ENCODE results near the gene OSCAR.

Gene OSCAR

DNA sequence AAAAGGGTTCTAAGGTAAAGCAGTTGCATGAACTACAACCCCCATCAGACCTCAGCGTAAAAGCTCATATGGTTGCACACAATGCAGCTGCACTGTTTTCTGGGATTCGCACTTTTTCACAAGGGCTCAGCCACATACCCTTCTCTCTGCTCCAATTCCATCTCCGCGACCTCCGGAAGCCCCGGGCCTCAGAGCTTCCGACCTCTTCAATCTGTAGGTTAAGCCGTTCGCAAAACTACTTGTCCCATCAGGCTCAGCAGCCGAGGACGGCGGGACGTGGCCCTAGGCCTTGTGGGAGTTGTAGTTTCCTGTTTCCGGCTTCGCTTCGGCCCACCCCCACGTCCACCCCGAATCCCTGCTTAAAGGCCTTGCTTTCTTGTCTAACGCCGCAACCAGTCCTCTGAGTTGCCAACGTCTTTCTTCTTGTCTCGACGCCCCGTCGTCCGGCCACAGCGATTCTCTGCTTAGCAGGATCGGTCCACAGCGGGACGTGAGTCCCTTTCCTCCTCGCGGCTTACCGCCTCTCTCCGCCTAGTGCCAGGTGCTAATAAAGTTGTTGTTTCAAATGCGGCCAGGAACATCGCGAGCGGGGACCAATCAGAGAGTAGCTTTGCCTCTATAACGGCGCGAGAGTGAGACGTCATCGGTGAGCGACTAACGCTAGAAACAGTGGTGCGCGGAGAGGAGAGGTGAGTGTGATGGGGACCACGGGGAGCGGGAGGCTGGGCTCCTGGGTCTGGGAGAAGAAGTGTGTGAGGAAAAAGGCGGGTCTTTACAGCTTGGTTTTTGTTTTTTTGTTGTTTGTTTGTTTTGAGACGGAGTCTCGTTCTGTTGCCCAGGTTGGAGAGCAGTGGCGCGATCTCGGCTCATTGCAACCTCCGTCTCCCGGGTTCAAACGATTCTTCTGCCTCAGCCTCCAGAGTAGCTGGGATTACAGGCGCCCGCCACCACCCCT lies 14.8 kb upstream of the OSCAR start, which contains the start of the genes PRPF31 and TFPT:
Gene PRPF31 (plus strand): TSS at position 646 of the 955 bp plus-strand sequence. CDS start 2,525 bp downstream, outside the sequence.
Gene TFPT (minus strand): TSS at position 549 of the 955 bp plus-strand sequence. CDS start 388 bp downstream, at position 161.
- peak; percentile 99 for DNase-seq
- peaks cover 30% of the 10 kb centered on the region for H3K36me3 ChIP-seq (replicated peaks)
- in situ Hi-C loops (cut with HindIII; ENCODE audit: low pct_ligation_motif_present, low sequenced_read_pairs), result no loop called here
- peak within 1 kb of the TSS; percentile 90 for H3K4me3 ChIP-seq (ENCODE audit: low read depth, low read length)
- no peaks in the 10 kb centered on the region for H3K27me3 ChIP-seq (replicated peaks)
- H3K27ac ChIP-seq, result peak within 1 kb of the TSS; percentile 91
- TF ChIP-seq, protein P1, sequence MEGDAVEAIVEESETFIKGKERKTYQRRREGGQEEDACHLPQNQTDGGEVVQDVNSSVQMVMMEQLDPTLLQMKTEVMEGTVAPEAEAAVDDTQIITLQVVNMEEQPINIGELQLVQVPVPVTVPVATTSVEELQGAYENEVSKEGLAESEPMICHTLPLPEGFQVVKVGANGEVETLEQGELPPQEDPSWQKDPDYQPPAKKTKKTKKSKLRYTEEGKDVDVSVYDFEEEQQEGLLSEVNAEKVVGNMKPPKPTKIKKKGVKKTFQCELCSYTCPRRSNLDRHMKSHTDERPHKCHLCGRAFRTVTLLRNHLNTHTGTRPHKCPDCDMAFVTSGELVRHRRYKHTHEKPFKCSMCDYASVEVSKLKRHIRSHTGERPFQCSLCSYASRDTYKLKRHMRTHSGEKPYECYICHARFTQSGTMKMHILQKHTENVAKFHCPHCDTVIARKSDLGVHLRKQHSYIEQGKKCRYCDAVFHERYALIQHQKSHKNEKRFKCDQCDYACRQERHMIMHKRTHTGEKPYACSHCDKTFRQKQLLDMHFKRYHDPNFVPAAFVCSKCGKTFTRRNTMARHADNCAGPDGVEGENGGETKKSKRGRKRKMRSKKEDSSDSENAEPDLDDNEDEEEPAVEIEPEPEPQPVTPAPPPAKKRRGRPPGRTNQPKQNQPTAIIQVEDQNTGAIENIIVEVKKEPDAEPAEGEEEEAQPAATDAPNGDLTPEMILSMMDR (IDR thresholded peaks at IDR 0.05; ENCODE audit: low read depth, low read length, missing control alignments), result no peak

DNA sequence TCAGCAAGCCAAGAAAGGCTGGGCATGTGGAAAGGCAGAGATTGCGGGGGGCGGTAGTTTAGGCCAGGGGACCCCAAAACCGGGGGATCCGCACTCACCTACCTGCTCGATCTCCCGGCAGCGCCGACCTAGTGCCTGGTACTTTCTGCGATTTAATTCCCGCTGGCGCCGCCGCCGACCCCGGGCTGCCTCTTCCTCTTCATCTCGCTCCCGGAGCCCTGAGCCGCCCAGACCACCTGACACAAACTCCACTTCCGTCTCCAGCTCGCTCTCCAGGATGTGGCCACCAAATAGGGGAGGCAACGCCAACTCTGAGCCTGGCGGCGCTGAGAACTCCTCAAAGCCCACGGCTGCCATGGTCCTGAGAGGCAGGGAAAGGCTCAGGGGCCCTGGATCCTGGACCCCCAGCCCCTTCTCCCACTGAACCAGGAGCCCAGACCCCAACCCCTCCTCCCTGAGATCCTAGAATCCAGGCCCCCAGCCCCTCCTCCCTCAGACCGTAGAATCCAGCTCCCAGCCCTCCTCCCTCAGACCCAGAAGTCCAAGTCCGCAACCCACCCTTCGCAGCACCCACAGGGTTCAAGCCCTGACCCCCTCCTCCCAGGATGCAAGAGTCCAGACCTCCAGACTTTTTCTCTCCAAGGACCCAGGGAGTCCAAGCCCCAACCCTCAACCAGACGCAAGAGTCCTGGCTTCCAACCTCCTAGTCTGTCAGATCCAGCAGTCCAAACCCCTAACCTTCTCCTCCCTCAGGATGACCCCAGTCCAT lies 13.9 kb upstream of the OSCAR start:
- peak overlapping the region; percentile 91 for H3K27ac ChIP-seq
- peak overlapping the region; percentile 90 for H3K4me3 ChIP-seq (ENCODE audit: low read depth, low read length)
- no peaks in the 10 kb centered on the region for H3K27me3 ChIP-seq (replicated peaks)
- peaks cover 28% of the 10 kb centered on the region for H3K36me3 ChIP-seq (replicated peaks)
- TF ChIP-seq, protein P1 (IDR thresholded peaks at IDR 0.05; ENCODE audit: low read depth, low read length, missing control alignments), result no peak
- in situ Hi-C loops (cut with HindIII; ENCODE audit: low pct_ligation_motif_present, low sequenced_read_pairs), result no loop called here
- peak; percentile 36 for DNase-seq

DNA sequence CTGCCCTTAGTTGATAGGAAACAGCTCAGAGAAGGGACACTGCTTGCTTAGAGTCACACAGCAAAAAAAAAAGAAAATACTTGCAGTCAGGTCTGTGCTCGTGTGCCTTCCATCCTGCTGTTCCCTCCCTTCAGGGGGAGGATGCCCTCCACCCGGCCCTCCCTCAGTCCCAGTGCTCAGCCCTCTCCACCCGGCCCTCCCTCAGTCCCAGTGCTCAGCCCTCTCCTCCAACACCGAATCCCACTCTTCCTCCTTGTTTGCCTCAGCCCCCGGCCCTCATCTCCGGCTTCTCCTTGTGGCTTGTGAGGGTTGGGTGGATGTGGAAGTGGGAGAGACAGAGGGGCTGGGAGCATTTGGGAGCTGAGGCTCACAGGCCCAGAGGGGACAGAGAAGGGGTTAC lies 9.0 kb upstream of the OSCAR start:
- no peak for DNase-seq
- Histone ChIP-seq H3K4me3 (ENCODE audit: low read depth, low read length) (no peak overlapping the region), H3K36me3 (replicated peaks) (peaks cover 62% of the 10 kb centered on the region), H3K27me3 (replicated peaks) (no peaks in the 10 kb centered on the region), H3K27ac (no peak overlapping the region)
- in situ Hi-C loops (cut with HindIII; ENCODE audit: low pct_ligation_motif_present, low sequenced_read_pairs), result no loop called here
- TF ChIP-seq, protein P1 (IDR thresholded peaks at IDR 0.05; ENCODE audit: low read depth, low read length, missing control alignments), result no peak

DNA sequence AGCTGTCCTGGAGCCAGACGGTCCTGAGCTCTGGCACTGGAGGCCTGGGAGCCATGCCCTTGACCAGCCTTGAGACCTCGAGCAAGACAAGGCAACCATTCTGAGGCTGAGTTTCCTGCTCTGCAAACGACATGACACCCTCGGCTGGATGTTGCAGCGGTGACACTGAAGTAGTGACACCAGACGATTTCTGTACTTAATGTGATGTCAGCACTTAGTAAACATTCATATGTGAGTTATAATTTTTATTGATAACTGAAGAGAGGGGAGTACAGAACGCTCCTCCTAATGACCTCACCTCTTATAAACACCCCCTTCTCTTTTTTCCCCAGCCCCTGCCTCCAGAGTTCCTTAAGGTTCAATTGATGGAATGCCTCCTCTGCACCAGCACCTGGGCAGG lies 7.9 kb upstream of the OSCAR start:
- Histone ChIP-seq H3K27ac (no peak overlapping the region), H3K27me3 (replicated peaks) (no peaks in the 10 kb centered on the region), H3K36me3 (replicated peaks) (peaks cover 57% of the 10 kb centered on the region), H3K4me3 (ENCODE audit: low read depth, low read length) (no peak overlapping the region)
- TF ChIP-seq, protein P1 (IDR thresholded peaks at IDR 0.05; ENCODE audit: low read depth, low read length, missing control alignments), result no peak
- no peak for DNase-seq
- in situ Hi-C loops (cut with HindIII; ENCODE audit: low pct_ligation_motif_present, low sequenced_read_pairs), result no loop called here

DNA sequence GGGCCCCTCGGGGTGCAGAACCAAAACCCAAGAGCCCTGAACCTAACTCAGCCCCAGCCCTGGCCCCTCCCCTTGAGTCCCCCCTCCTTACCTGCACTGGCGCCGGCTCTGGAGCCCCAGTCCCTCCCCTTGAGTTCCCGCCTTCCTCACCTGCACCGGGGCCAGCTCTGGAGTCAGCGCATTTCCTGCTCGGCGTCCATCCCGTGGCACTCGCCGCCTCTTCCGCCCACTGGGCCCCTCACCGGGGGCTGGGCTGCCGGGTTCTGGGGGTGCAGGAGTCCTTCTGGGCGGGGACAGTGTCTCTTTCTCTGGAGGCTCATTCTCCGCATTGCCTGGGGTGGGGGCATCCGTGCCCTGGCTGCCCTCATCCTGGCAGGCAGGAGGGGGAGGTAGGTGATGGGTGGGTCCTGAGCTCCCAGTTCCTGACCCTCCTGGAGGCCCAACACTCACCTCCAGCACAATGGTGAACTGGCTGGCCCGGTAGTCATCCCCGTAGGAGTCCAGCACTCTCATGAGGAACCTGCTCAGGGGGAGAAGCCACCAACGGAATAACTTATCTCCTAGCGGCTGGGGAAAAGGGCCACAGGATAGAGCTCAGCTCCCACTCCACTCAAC lies 7.4 kb upstream of the OSCAR start:
- no peak overlapping the region for H3K4me3 ChIP-seq (ENCODE audit: low read depth, low read length)
- no peak overlapping the region for H3K27ac ChIP-seq
- H3K36me3 ChIP-seq (replicated peaks), result peaks cover 52% of the 10 kb centered on the region
- no peaks in the 10 kb centered on the region for H3K27me3 ChIP-seq (replicated peaks)
- in situ Hi-C loops (cut with HindIII; ENCODE audit: low pct_ligation_motif_present, low sequenced_read_pairs), result no loop called here
- DNase-seq, result no peak
- TF ChIP-seq, protein P1 (IDR thresholded peaks at IDR 0.05; ENCODE audit: low read depth, low read length, missing control alignments), result no peak

Data from brain microvascular endothelial cell (primary cell).